NCI-H2227 (cell line): Measurements from ENCODE around the gene NPY4R2.
"Not testable (repeated sequence)": the region's sequence is repeated elsewhere in the genome, so short reads cannot be mapped to it uniquely, and the experiment has no call there.

Experiments
- DNase-seq: peaks from one replicate; lab custom pipeline; 2025; ENCODE audit not compliant: unreplicated experiment; lab: John Stamatoyannopoulos, UW

NPY4R2 gene

DNA sequence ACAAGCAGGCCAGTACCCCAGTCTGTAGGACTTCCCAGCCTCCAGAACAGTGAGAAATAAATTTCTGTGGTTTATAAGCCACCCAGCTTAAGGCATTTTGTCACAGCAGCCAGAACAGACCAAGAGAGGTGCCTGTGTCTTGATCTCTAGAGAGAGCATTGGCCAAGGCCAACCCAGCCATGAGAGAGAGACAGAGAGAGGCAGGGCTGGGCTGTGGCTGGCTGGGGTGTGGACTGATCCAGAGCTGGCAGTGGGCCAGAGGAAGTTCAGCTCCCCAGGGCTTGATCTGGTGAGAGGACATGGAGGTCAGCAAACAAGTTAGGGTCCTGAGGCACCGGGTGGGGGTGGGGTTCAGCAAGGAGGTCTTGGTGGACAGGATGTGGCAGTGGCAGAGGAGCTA is 14.4 kb downstream of the NPY4R2 start:
- not testable (repeated sequence) for DNase-seq

DNA sequence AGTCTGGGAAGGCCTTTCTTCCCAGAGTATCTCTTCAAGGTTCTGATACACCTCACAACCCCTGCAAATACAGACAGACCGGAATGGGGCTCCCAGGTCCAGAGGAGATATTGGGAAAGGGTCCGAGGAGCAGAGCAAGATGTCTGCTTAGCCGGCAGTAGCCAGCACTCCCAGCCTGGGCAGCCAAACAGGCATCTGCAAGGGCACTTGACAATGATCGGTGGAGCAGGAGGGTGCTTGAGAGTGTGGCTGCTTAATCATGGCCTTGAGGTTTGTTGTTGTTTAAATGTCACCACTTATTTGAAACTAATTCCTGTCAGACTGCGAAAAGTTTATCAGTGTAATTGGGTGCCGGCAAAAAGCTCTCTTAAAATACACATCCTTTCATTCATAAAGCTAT is 15.0 kb downstream of the NPY4R2 start:
- not testable (repeated sequence) for DNase-seq

DNA sequence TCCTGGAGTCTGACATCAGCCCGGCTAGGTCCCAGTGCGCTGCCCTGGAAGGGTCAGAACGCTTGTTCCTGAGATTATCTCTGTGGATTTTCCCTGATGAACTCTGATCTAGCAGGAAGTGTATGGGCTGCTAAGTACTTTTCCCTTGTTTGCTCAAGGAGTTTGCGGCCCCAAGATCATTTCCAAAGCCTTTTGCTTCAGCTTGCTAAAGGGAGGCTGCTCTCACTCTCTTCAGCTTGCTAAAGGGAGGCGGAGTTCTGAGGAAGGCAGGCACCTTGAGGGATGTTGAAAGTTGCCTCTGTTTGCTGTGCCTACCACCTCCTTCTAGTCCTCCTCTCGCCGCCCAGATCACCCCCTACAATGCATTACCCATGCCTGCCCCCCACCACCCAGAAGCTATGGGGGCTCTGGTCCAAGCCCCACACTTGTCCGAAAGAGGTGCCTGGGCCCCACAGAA is 18.3 kb downstream of the NPY4R2 start:
- not testable (repeated sequence) for DNase-seq

DNA sequence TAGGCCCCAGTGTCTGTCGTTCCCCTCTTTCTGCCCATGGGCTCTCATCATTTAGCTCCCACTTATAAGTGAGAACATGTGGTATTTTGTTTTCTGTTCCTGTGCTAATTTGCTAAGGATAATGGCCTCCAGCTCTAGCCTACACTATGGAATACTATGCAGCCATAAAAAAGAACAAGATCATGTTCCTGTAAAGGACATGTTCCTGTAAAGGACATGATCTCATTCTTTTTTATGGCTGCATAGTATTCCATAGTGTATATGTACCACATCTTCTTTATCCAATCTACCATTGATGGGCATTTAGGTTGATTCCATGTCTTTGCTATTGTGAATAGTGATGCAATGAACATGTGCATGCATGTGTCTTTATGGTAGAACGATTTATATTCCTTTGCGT is 19.2 kb downstream of the NPY4R2 start:
- DNase-seq: not testable (repeated sequence)

DNA sequence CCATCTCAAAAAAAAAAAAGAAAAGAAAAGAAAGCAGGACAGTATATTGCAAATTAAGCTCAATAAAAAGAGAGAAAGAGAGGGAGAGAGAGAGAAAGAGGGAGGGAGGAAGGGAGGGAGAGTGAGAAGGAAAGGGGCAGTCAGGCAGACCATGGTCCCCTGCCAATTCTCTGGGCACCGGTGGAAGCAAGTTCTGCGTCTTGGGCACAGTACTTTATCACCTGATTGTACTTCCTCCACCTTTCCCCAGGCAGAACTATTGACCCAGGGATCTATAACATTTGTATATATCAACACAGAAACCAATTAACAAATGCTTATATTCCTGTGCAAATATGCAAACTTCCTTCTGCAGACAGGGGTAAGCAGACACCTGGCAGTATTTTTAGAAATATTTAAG is 22.4 kb downstream of the NPY4R2 start:
- not testable (repeated sequence) for DNase-seq

DNA sequence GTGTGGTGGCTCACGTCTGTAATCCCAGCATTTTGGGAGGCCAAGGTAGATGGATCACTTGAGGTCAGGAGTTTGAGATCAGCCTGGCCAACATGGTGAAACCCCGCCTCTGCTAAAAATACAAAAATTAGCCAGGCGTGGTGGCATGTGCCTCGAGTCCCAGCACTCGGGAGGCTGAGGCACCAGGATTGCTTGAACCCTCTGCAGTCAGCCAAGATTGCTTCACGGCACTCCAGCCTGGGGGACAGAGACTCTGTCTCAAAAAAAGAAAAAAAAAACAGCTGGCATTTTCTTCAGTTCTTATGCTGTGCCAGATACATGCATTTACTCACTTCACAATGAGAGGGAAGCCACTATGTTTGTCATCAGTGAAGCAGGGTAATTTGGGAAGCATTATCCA is 22.9 kb downstream of the NPY4R2 start:
- DNase-seq: not testable (repeated sequence)

DNA sequence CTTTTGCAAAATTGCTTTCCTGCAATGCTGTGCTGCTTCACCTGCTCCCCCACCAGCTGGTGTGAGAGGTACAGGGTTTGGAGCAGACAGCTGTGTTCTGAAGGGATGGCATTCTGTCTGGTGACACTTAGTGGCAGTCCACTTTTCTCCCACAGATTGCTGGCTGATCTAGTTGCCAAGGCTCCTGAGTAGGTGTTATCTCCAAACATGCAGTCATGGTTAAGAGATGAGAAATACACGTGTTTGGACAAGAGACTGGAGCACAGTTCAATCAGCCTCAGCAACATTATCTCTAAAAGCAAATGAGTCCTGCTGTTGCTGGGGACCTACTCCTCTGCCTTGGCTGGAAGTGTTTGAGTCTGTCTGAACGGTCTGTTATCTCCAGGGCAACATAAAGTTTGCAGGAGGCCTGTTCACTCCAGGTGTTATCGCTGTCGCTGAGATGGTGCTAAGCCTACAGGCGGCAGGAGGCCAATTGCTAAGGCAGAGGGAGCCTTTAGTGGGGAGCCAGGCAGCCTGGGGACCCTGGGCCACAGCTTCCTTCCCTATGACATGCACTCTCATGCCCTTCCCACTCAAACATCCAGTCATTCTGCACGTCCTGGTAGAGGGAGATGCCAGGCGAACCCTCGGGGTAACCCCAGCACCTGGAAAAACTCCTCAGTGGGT is 24.0 kb downstream of the NPY4R2 start:
- DNase-seq: not testable (repeated sequence)

DNA sequence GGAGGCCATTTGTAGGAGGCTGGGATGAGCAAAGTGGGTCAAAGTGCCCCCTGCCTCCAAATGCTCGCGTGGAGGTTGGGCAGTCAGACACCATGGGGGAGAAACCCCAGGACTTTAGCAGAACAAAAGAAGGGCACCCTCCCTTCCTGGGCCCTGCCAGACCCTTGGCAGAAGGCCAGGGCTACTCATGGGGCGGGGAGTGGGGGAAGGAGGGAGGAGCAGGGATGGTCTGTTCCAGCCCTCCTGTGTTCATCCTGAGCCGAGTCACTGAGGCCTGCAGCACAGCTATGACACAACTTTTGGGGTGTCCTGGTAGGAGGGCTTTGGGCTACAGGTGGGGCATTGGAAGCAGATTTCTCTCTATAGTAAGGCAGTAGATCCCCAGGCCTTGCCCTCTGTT is 24.9 kb downstream of the NPY4R2 start:
- DNase-seq: not testable (repeated sequence)

DNA sequence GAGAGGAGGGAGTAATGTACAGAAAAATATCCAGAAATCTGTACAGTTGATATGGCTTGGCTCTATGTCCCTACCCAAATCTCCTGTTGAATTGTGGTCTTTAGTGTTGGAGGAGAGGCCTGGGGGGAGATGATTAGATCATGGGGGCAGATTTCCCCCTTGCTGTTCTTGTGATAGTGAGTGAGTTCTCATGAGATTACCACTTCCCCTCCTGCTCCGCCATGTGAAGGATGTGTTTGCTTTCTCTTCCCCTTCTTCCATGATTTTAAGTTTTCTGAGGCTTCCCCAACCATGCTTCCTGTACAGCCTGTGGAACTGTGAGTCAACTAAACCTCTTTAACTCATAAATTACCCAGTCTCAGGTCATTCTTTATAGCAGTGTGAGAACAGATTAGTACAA is 29.0 kb downstream of the NPY4R2 start:
- DNase-seq: not testable (repeated sequence)

DNA sequence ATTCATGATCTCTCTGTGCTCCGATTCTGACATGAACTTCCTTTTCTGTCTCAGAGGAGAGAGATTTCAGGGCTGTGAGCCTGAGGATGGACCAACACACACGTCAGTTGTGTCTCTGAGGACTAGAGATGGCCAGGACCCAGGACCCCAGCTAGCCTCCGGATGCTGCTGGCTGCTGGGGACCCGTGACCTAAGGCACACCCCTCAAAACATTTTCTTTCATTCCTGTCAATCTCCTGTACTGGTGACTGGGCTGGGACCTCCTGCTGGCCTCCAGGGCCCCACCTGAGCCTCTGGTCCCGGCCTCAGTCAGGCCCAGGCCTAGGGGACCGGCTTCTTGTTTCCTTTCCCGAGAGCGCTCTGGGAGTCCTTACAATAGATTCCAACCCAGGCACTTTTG is 38.7 kb downstream of the NPY4R2 start:
- DNase-seq: not testable (repeated sequence)

DNA sequence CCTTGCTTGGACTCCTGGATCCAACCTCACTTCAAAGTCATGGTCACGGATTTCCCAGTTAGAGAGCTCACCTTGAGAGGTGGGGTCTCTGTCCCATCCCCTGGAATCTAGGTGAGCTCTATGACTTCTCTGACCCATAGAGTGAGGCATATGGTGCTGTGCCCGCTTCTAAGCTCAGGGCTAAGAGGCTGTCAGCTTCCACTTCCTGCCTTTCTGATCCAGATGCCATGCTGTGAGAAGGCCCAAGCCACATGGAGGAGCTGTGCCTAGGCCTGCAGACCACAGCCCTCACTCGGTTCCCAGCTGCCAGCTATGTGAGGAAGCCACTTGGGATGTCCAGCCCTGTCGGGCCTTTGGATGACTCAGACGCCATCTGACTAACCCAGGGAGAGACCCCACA is 41.2 kb downstream of the NPY4R2 start:
- DNase-seq: not testable (repeated sequence)

DNA sequence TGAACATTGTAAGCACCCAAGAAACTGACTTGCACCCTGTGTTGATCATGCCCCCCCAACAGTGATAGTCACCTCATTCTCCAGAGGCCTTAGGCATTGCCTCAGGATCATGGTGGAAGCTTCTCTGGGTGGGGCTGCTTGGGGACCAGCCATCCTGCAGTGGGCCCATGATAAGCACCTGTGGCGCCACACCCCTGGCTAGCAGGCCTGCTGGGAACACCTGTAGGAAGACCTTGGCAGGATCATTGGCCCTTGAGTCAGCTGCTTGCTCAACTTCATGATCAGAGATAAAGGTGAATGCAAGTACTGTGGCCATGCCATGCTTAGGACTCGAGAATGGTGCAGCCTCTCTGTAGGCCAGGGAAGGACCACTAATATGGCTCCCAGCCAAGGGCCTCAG is 42.2 kb downstream of the NPY4R2 start:
- DNase-seq: not testable (repeated sequence)

DNA sequence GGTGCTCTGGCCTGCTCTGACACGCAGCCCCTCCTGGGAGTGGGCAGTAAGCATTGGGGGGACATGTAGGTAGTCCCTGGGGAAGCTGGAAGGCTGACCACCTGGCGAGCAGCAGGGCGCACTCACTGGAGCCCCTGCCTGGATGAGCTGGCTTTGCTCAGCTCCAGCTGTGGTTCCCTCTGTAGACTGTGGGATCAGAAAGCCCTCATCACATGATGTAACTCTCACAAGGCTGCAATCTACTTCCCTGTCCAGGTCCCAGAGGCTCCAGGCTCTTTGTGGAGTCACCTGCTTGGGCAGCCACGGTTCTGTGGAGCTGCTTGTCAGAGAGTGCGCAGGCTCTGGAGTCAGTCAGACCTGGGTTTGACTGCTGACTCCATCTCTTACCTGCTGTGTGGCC is 44.3 kb downstream of the NPY4R2 start:
- not testable (repeated sequence) for DNase-seq

DNA sequence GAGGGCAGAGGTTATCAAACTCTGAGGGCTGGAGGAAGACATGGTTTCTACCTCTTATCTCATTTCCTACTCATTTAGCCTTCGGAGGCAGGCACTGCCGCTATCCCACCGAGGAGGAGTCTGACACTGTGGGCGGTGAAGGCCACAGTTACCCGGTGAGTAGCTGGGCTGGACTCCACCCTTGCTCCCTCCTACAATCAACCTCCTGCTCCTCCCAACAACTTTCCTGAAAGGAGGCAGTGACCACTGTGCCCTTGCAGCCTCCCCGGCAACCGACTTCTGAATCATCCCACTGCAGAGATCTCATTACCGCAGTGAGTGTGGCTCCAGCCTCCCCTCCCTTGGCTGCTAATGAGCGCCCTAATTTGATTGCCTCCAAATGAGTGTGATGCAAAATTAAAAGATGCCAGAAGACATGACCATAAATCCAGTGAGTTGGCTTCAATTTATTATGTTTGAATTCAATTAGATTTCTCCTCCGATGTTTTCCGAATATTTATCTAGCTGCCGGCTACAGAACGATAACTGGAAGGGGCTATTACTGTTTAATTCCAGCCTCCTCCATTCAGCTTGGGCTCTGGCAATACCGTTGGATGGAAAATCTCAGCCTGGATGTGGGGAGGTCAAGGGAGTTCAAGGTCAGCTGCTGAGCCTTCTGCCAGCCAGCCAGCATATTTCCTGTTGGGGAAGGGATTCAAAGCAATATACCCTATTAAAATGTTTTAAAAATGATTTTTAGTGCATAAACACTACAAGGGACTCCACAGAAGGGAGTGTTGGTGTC is 46.0 kb downstream of the NPY4R2 start:
- DNase-seq: not testable (repeated sequence)

DNA sequence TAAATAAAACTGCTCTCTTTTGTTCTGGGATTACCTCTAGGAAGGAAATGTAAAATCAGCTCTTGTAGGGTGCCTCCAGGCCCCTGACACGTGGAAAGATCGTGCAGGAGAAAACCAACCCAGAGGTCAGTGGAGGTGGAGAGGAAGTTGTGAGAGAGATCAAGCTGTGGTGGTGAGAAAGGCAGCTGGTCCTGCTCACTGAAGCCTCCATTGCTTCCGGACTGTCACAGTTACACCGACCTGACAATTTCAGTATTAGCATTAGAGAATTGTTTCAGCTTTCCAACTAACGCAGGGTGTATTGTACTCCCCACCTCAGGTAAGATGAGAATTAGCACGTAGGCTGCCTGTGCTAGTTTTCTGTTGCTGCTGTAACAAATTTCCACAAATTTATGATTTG is 50.5 kb downstream of the NPY4R2 start:
- not testable (repeated sequence) for DNase-seq

DNA sequence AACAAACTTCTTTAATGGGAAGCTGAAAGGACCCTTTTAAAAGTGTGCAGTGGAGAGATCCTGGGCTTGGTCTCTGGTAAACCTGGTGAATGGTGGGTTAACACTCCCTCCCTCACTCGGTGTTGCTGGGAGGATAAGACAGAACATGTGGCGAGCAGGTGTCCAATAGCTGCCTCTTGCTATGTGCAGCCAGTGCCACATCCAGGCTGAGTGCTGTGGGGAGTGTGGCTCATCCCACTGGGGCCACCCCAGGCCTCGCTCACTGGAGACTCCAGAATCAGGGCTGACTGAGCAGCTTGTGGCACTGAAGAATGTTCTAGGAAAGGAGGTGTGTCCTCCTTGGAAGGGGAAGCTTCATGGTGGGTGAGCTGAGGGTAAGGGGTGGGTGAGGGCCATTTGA is 51.6 kb downstream of the NPY4R2 start:
- not testable (repeated sequence) for DNase-seq

DNA sequence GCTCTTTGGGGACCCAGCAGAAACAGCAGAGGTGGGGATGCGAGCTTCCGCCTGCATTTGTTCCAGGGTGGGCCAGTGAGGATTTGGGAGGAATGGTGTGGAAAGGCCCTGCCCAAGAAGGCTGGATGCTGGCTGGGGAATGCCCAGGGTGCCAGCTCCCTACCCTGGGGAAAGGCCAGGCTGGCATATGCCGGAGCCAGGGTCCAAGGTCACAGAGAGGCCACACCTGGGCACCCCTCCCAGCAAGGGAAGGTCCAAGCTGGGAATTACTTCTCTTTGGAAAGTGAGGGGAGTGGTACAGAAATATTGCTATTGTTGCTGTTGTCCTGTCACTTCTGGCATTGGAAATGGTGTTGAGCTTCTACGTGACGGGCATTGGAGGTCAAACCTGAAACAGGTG is 53.1 kb downstream of the NPY4R2 start:
- not testable (repeated sequence) for DNase-seq

DNA sequence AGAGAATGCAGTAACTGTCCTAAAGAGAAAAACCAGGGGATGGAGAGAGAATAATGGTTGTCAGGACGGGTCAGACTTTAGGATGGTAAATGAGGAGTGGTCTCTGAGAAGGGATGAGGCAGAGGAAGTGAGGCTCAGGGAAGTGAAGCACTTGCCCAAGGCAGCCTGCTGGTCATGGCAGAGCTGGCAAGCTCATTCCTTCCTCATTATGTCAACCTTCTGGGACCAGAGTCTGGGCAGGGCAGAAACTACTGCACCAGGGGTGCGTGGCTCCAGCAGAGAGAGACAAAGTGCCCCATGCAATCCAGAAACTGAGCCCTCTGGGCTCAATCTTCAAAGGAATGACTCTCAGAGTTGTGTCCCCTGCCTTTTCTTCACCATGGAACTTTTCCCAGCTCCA is 53.6 kb downstream of the NPY4R2 start:
- DNase-seq: not testable (repeated sequence)
